ENCODE data around the gene CD46. TPM values are rescaled to one million over a fixed set of nuclear protein-coding genes. Genes with fewer than 3 reads are reported as not detected.

The CD46 gene
- total and polyA plus RNA-seq, 10 of the 15 experiments (the other 5 are each of a cell fraction or from before 2014, with no cell fraction given): 61.1 to 198 (median 81.4) TPM

DNA sequence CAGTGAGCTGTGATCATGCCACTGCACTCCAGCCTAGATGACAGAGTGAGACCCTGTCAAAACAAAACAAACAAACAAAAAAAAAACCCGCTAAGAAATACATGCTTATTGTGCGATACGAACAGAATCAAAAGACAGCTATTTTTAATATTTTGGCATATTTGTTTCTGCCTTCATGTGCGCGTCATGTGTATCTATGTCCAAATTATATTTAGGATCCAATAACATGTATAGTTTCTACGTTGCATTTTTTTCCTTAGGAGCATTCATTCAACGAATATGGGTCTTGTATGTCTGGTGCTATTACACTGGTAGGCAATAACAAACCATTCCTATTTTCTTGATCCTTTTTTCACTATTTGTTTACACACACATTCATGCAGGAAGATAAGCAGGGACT, 1.8 kb downstream of the CD46 start (continued):
- no peak for TF ChIP-seq REST (IDR thresholded peaks at IDR 0.05; ENCODE audit: low read depth, low read length)

DNA sequence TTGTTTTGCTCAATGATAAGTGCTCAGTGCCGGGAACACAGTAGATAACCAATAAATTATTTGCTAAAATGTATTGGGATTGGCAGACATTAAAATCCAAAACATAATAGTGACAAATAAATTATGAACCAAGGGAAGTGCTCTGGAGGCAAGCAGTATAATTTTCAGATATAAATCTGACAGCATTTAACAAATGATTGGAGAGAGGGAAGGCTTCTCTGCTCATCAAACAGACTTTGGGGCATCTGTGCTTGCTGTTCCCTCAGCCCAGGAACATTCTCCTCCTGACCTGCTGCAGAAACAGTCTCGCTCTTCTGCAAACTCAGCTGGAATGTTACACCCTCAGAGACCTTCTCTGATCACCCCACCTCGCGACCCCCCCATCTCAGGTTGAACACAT, 2.2 kb downstream of the CD46 start:
- H3K27ac ChIP-seq (ENCODE audit: control insufficient read depth, insufficient read depth): no peak overlapping the region
- 100% methylated on average over 4 of the region's 4 CpGs for WGBS (ENCODE audit: insufficient coverage, insufficient replicate concordance, low lambda C conversion rate, missing lambda C conversion rate)
- ChIA-PET SMC1A (ENCODE audit: uncharacterized antibody, unreplicated experiment) (interaction anchor here (0.9 to 3.2 kb wide), 2 partner anchors 43 to 134 kb away, joined by 3 to 22 read pairs; no protein-coding TSS in a partner anchor), RAD21 (ENCODE audit: unreplicated experiment) (interaction anchor here (1.0 to 2.1 kb wide), 2 partner anchors 19 to 43 kb away, joined by 3 to 9 read pairs; no protein-coding TSS in a partner anchor), CTCF (interaction anchor here (4.2 kb wide), 1 partner anchor 43 kb away, joined by 29 read pairs; no protein-coding TSS in a partner anchor), POLR2A (no interaction called here)
- no peak overlapping the region for H2AFZ ChIP-seq (ENCODE audit: control insufficient read depth, low read depth, low read length)
- H4K20me1 ChIP-seq (ENCODE audit: control insufficient read depth, insufficient read depth): no peaks in the 10 kb centered on the region
- no peak for FAIRE-seq
- in situ Hi-C loops (cut with MboI): no loop called here
- no peaks in the 10 kb centered on the region for H3K9me3 ChIP-seq (replicated peaks; ENCODE audit: control insufficient read depth, insufficient read depth, low read length)
- TF ChIP-seq RUNX3 (IDR thresholded peaks at IDR 0.05; ENCODE audit: low read length) (no peak), ZZZ3 (IDR thresholded peaks at IDR 0.05; ENCODE audit: control insufficient read depth, insufficient read length, low read depth) (no peak), MTA3 (IDR thresholded peaks at IDR 0.05; ENCODE audit: borderline replicate concordance, low read length) (no peak)
- TF ChIP-seq, protein P1, sequence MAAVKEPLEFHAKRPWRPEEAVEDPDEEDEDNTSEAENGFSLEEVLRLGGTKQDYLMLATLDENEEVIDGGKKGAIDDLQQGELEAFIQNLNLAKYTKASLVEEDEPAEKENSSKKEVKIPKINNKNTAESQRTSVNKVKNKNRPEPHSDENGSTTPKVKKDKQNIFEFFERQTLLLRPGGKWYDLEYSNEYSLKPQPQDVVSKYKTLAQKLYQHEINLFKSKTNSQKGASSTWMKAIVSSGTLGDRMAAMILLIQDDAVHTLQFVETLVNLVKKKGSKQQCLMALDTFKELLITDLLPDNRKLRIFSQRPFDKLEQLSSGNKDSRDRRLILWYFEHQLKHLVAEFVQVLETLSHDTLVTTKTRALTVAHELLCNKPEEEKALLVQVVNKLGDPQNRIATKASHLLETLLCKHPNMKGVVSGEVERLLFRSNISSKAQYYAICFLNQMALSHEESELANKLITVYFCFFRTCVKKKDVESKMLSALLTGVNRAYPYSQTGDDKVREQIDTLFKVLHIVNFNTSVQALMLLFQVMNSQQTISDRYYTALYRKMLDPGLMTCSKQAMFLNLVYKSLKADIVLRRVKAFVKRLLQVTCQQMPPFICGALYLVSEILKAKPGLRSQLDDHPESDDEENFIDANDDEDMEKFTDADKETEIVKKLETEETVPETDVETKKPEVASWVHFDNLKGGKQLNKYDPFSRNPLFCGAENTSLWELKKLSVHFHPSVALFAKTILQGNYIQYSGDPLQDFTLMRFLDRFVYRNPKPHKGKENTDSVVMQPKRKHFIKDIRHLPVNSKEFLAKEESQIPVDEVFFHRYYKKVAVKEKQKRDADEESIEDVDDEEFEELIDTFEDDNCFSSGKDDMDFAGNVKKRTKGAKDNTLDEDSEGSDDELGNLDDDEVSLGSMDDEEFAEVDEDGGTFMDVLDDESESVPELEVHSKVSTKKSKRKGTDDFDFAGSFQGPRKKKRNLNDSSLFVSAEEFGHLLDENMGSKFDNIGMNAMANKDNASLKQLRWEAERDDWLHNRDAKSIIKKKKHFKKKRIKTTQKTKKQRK (IDR thresholded peaks at IDR 0.05; ENCODE audit: low read depth, low read length): no peak
- no peak overlapping the region for H3K9ac ChIP-seq (ENCODE audit: control insufficient read depth, insufficient read depth, low read length)
- no peaks in the 10 kb centered on the region for H3K27me3 ChIP-seq (replicated peaks in 1 of 2; ENCODE audit: control insufficient read depth in 2 of 2, insufficient read depth in 2 of 2, low read length in 1 of 2)
- peaks cover 0 to 3% of the 10 kb centered on the region in 2 experiments; a peak in 1 of 4 replicates for H3K36me3 ChIP-seq (ENCODE audit: control insufficient read depth in 2 of 2, insufficient read depth in 2 of 2, low read length in 1 of 2)
- intact Hi-C loops (cut with micrococcal nuclease; ENCODE audit: unreplicated experiment): no loop called here
- no peak for ATAC-seq
- H3K4me2 ChIP-seq (ENCODE audit: control insufficient read depth, insufficient read depth): peak overlapping the region; percentile 80
- BruUV-seq (replicated peaks): no TSS peak
- no peak for DNase-seq (ENCODE audit: low read depth, low spot score)
- H3K79me2 ChIP-seq (ENCODE audit: control insufficient read depth, insufficient read depth, low read length): peaks cover 57% of the 10 kb centered on the region
- peaks cover 11% of the 10 kb centered on the region for H3K4me1 ChIP-seq (ENCODE audit: control insufficient read depth, insufficient read depth, low read length)
- H3K4me3 ChIP-seq: peak overlapping the region; percentile 84; the same call in 1 of the 2 replicates
